NCI-H187 treated with DMSO at 0.1 percent for 48 hours (cell line): ENCODE results near the gene ZSWIM1.

Source experiments
- DNase-seq: peaks from one replicate; lab custom pipeline; 2025; lab: John Stamatoyannopoulos, UW

The ZSWIM1 gene

GRCh38 chr20:45909336-45909808 is 28.3 kb downstream of the ZSWIM1 start:
- no peak for DNase-seq

- DNase-seq, result no peak
Measured at GRCh38 chr20:45909817-45910669, 29.0 kb downstream of the ZSWIM1 start.

GRCh38 chr20:45910670-45911485 is 29.9 kb downstream of the ZSWIM1 start:
- peak; percentile 57 for DNase-seq

- DNase-seq, result no peak
Measured at GRCh38 chr20:45911486-45912343, 30.7 kb downstream of the ZSWIM1 start, which contains the start of gene PLTP. Gene PLTP, minus strand, starts transcription at chr20:45912155. Its CDS starts 703 bp downstream, at chr20:45911452.

GRCh38 chr20:45912344-45912682 is 31.3 kb downstream of the ZSWIM1 start:
- no peak for DNase-seq

GRCh38 chr20:45913116-45913515 is 32.1 kb downstream of the ZSWIM1 start:
- DNase-seq, result no peak

GRCh38 chr20:45917790-45918141 is 36.7 kb downstream of the ZSWIM1 start:
- DNase-seq, result no peak

GRCh38 chr20:45918182-45918737 is 37.2 kb downstream of the ZSWIM1 start:
- no peak for DNase-seq

- no peak for DNase-seq
Measured at GRCh38 chr20:45918779-45919537, 37.9 kb downstream of the ZSWIM1 start.

GRCh38 chr20:45919542-45920399 is 38.7 kb downstream of the ZSWIM1 start:
- no peak for DNase-seq

- no peak for DNase-seq
Measured at GRCh38 chr20:45920462-45921336, 39.7 kb downstream of the ZSWIM1 start.

- DNase-seq, result no peak
Measured at GRCh38 chr20:45921337-45922189, 40.5 kb downstream of the ZSWIM1 start.

GRCh38 chr20:45924391-45925261 is 43.6 kb downstream of the ZSWIM1 start:
- DNase-seq, result no peak

- DNase-seq, result no peak
Measured at GRCh38 chr20:45925821-45926506, 44.9 kb downstream of the ZSWIM1 start.

- DNase-seq, result no peak
Measured at GRCh38 chr20:45926731-45927070, 45.7 kb downstream of the ZSWIM1 start.

GRCh38 chr20:45927071-45927878 is 46.2 kb downstream of the ZSWIM1 start:
- DNase-seq, result no peak
